HG03064 (cell line): Measurements from ENCODE around the gene DAZAP2.
"Not testable (repeated sequence)": the region's sequence is repeated elsewhere in the genome, so short reads cannot be mapped to it uniquely, and the experiment has no call there.

ENCODE experiments used
- ATAC-seq: cut with Tn5 transposase; IDR thresholded peaks from one replicate; pipeline ENCODE4 v1.9.1; 2021; ENCODE audit warnings: low read depth; ENCODE audit not compliant: unreplicated experiment

DAZAP2 gene

DNA sequence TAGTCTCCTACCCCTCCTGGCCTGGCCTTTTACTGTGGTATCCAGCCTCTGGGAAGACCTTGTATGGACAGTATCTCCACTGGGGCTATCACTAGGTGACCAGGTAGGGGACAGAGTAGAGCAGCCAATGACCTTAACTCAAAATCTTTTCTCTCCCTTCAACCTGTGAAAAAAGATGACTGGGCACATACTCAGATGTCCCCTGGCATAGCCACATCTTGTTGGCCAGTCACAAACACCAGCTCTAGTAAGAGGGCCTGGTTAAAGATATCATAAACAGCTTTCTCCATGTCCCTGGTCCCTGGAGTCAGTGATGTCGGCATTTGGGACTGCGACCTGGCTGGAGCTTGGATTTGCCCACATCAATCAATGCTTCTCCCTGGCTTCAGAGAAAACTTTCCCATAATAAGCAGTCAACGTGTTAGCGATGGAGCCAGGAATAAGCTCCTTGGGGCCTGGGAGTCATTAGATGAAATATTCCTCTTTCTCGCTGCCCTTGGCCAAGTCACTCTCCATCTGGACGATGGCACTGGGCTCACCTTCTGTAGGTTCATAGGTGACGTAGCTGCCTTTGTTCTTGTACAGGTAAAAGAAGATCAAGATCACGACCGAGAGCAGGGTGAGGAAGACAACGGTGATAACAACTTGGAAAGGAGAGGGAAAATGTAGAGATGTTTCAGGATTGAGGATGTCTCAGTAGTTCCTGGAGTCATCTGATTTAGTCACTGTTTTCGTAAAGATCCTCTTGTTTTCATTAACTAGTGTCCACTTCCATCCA lies 7.0 kb downstream of the DAZAP2 start:
- ATAC-seq = no peak

DNA sequence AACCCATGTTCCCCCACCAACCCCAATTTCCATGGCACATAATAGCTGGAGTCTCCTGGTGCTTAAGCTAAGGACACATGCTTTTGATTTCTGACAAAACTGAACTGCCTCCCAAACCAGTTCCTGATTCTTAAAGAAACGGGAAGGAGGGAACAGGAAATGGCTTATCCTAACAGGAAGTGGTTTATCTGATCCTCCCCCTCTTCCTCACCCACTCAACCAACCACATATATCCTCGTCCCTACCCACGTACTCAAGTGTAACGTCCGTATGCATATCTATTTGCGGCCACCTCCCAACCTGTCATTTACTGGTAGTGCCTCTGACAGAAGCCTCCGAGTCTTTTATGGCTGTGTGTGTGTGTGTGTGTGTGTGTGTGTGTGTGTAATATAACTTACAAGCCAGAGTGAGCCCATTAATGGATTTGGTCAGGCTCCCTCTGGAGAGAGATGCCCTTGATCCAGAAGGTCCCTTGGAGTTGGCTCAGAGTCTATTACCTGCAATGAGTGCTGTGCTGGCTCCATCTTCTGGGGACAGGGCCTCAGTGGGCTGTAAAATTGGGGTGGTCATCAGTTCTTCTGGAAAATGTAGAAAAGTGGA lies 7.7 kb downstream of the DAZAP2 start:
- ATAC-seq = no peak

DNA sequence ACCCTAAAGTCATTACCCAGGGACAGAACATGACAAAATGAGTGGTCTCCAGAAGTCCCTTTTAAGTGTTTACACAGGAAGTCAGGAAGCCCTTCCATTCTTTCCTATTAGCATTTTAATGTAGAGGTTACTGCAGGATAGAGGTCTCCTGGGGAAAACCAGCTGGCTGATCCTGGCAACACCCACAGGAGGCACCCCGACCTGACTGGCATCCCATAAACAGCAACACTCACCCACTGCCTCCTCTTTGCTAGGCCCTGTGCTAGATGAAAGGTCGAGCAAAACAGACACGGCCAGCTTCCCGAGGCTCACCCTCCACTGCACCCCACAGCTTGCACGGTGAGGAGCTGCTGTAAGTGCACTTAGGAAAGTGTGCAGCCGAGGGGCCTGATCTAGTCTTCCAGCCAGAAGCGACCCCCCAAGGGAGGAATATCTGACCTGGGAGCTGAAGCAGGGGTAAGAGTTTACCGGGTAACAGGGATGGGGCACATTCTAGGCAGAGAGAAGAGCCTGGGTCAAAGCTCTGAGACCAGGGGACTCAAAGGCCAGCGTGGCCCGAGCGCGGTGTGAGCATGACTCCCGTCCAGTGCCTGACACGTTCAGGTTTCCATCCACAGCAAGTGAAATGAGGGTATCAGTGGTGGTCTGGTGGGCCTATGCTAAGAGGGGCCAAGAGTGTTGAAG lies 9.0 kb downstream of the DAZAP2 start:
- ATAC-seq = no peak

DNA sequence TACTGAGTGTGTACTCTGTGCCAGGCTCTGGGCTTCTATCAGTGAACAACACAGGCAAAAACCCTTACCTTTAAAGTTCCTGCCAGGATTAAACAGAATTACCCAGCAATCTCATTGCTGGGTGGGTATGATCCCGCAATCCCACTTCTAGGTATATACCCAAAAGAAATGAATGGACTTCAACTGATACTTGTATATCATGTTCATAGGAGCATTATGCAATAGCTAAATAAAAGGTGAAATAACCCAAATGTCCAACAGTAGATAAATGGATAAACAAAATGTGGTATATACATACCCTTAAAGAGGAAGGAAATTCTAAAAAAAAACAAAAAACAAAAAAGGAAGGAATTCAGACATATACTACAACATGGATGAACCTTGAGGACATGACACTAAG lies 14.7 kb downstream of the DAZAP2 start:
- no peak for ATAC-seq

DNA sequence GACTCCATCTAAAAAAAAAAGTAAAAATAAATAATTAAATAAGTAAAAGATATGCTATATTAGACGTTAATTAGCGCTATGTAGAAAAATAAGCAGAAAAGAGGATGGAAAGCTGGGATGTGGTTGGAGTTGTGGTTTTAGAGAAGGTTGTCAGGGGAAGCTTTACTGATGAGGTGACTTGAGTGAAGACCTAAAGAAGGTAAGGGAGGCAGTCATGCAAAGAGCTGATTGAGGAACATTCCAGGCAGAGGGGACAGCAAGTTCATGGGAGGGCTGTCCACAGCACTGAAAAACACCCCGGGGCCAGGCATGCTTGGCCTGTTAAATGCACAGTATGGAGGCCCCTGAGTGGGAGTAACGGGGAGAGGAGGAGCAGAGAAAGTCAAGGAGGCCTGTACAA lies 15.9 kb downstream of the DAZAP2 start:
- no peak for ATAC-seq

DNA sequence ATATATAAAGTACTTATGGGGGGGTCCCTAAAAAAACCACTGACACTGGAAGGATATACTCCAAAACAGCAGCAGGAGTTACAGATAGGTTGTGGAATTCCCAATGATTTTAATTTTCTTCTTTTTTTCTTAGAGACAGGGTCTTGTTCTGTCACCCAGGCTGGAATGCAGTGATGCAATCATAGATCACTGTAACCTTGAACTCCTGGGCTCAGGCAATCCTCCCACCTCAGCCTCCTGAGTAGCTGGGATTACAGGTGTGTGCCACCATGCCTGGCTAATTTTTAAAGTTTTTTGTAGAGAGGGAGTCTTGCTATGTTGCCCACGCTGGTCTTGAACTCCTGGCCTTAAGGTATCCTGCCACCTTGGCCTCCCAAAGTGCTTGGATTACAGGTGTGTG lies 21.0 kb downstream of the DAZAP2 start:
- not testable (repeated sequence) for ATAC-seq

DNA sequence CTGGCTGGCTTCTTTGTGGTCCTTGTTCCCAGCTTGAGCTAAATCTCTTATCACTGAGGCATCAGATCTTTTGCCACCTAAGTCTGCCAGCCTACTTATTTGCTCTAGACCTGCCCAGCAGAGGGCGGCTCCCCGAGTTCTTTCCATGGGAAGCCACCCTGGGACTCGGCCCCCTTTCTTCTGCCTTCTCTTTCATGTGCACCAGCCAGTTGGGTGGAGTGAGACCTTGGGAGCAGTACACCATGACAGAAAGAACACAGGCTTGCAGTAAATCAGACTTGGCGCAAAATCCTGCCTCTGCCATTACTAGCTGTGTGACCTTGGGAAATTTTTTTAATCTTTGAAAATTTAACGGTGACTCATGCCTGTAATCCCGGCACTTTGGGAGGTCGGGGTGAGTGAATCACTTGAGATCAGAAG lies 24.1 kb downstream of the DAZAP2 start:
- ATAC-seq = no peak

DNA sequence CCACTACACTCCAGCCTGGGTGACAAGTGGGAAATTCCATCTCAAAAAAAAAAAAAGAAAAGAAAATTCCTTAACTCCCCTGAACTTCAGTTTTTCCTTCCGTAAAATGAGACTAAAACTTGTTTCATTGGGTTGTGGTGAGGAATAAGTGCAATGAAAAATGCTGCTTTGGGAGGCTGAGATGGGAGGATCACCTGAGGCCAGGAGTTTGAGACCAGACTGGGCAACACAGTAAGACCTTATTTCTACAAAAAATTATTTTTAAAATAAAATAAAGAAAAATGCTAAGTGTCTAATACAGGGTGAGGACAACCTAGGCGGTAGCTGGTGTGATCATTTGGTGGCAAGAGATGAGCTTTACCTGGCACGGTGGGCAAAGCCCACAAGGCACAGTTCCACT lies 24.7 kb downstream of the DAZAP2 start:
- ATAC-seq = no peak

DNA sequence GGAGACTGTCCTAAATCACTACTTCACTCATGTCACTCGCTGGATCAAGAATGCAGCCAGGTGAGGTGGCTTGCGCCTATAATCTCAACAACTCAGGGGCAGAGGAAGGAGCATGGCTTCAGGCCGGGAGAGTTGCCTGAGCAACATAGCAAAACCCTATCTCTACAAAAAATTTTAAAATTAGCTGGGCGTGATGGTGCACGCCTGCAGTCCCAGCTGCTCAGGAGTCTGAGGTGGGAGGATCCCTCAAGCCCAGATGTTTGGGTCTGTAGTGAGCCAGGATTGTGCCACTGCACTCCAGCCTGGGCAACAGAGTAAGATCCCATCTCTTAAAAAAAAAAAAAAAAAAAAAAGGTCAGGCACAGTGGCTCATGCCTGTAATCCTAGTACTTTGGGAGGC lies 25.7 kb downstream of the DAZAP2 start:
- ATAC-seq = no peak

DNA sequence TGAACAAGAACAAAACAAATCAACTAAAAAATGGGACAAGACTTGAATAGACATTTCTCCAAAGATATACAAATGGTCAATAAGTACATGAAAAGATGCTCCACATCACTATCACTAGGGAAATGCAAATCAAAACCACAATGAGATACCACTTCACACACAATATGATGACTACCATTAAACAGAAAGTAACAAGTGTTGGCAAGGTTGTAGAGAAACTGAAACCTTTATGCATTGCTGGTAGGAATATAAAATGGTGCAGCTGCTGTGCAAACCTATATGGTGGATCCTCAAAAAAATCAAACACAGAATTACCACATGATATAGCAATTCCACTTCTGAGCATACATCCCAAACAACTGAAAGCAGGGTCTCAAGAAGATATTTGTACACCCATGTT lies 26.4 kb downstream of the DAZAP2 start:
- ATAC-seq = peak; percentile 65

DNA sequence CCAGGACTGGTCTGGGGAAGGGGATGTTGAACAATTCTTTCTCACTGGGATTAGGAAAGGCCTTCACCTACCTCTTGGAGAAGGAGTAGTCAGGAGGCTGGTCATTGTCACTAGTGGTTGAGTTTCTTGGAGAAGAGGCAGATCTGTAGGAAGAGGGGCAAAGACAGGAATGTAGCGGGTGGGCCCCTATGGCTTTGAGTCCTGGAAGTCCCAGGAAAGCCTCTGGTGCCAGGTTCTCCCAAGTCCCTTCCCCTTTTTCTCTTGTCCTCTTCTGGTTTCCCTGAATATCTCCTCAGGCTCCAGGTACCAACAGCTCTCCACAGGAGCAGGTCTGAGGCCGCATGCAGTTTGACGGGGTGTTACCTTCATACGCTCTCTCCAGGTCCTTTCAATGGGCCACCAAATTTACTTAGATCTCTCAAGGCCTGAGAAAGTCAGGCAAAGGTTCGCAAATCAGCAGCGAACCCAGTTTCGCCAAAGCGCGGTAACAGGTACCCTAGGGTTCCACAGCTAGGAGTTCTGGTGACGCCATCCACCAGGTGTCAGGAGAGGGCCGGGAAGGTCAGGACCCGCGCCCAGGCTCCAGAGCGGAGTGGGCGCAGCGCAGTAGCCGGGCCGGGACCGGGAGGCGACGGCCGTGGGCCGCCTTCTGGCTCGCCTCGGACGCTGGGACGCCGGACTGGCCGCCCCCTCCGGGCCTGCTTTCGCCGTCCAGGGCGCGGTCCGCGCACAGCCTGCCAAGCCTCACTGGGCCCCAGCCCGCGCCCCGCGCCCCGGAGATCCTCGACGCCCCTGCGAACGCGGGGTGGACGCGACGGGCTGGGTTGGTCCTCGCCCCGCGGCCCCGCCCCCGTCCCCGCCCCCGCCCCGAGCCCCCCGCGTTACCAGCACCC lies 30.8 kb downstream of the DAZAP2 start:
- ATAC-seq = peak; percentile 37

DNA sequence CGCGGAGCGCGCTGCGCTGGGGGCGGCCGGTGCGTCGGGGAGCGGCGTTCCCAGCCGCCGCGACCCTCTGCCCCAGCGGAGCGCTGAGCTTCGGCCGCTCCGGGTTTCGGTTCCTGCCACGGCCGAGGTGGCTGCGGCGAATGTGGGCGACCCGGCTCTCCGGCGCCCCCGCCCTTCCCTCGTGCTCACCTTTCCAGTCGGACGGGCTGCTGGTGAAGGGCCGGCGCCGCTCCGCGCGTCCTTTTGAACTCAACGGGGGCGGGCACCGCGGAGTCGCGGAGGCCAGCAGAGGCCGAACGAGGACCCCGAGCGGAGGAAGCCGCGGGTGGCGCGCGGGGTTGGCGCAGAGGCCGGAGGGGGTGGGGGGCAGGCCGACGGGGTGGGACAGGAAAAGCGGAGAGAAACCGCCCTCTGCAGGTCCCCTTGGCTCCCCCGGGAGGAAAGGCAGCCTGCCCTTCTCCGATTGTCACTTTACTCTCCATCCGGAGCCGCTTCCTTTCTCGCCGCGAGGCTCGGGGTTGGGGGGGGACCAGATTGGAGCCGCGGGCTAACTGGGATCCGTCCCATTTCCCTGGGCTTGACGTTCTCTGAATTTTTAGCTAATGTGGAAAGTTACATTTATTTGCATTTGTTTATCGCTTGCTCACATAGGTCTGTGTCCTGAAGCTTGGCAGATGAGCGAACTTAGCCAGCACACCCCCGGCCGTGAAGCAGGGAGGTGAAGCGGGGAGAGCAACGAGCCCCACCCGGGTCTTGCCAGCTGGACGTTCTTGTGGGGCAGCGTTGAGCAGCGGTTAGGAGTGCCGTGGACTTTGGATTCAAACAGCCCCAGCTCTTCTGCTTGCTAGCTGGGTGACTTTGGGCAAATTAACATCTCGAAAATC lies 31.7 kb downstream of the DAZAP2 start, which contains the start of gene SMAGP:
SMAGP (minus strand) TSS at position 349 of the 884 bp plus-strand sequence. CDS start 1,137 bp downstream, outside the sequence.
- ATAC-seq = peak; percentile 56

DNA sequence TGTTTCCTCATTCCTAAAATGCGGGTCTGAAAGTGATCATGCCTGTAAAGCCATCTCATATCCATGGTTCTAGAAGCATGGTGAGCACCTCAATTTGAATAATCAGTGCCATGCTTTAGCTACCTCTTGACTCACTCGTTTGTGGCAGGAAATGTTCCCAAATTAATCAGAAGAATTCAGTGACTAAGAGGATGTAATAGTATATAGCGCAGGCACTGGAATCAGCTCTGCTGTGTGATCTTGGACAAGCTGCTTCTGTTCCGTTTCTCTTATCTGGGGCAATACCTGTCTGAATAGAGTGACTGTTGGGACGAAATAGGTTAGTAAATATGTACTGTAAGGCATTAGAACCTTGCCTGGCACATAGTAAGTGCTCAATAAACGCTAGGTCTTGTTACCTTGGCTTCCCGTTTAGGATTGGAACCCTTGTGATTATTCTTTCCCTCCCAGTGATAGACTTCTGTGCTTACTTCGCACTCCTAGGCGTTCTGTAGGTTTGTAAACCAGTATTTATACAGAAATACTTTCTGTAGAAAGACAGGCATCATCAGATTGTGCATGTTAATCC lies 32.4 kb downstream of the DAZAP2 start:
- no peak for ATAC-seq

DNA sequence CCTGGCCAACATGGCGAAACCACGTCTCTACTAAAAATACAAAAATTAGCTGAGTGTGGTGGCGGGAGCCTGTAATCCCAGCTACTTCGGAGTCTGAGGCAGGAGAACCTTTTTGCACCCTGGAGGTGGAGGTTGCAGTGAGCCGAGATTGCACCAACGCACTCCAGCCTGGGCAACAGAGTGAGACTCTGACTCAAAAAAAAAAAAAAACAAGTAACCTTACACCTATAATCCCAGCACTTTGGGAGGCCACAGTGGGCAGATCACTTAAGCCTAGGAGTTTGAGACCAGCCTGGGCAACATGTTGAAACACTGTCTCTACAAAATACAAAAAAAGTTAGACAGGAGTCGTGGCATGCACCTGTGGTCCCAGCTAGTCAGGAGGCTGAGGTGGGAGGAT lies 34.2 kb downstream of the DAZAP2 start:
- ATAC-seq = not testable (repeated sequence)

DNA sequence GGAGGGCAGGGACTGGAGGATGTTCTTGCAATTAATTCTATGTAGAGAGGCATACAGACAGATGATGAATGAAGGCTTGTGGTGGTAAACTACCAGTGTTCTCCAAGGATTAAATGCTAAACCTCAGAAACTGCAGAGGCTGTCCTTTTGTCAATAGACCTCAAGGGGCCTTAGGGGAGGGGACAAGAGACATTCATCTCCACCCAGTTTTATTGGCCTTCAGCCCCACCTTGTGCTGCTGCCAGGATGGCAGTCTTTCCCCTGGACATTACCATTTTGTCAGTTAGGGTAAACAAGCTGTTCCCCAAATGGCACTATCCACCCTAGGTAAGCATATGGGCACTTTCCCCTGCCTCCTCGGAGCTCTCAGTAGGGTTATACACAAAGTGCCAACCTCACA lies 36.5 kb downstream of the DAZAP2 start:
- no peak for ATAC-seq

DNA sequence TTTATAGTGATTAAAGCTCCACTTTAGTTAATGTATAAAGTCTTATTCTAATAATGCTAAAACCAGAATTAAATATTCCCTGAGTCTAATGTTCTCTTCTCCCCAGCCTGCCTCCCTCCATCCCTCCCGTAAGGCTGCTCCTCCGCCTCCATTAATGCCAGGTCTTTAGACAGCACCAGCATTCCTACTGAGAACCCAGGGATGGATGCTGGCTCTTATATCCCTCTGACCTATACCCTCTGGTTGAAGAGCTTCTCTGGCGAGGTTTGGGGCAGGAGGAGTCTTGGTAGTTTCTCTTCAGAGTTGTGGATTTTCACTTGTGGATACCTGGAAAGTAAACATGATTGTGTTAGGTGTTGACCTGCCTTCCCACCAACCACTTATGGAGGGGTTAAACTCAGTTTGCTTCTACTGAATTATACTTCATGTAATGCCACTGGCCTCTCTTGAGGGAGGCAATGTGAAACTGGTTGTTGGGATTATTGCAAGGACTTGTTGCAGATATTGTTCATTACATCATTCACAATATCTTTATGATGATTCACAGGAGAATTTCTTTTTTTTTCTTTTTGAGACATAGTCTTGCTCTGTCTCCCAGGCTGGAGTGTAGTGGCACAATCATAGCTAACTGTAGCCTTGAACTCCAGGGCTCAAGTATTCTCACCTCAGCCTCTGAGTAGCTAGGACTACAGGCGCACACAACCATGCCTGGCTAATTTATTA lies 42.7 kb downstream of the DAZAP2 start:
- no peak for ATAC-seq

DNA sequence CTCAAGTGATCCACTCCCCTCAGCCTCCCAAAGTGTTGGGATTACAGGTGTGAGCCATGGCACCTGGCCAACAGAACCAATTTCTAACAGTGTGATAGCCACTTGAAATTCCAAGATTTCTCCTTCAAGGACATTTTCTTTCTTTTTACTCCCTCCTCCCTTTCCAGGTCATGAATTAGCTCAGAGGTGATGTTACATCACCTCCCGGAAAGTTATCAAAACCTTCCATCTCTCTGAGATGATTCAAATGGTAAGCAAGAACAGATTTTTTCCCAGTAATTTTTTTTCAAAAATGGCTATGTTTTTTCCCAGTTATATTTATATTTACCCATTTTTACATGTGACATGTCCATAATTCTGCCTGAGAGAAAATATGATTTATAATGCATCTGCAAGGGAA lies 47.2 kb downstream of the DAZAP2 start:
- ATAC-seq = no peak

DNA sequence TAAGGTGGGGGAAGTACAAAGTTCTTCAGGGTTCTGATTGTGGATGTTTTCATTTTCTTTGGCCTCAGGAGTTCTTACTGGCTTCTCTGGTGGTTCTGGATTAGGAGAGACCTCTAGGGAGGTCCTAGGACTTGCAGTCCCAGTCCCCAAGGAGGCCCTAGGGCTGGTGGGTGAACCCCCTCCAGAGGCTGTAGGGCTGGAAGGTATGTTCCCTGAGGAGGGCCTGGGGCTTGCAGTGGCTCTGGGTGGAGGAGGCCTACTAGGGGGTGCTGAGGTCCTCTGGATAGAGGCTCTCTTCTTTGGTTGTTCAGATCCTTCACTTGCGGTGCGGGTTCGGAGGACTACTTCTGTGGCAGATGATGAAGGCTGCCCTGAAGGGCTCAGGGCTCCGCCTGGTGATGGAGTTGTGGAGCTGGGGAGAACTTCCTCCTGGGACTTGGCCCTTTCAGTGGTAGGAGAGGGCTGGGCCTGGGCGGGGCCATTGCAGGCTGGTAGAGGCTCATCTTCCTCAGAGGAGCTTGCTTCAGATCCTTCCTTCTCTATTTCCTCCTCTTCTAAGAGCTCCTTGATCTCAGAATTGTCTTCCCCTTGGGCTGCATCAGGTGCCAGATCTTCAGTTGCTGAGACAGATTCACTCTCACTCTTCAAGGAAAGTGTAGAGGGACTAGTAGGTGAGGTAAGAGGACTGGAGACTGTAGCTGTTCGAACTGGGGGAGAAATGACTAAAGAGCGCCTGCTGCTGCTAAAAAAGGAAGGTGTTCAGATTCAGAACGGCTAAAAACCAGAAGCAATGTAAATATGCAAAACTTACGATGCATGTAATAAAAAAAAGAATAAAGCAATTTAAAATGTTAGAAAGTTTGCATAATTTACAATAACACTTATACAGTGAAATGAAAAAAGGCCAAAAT lies 53.2 kb downstream of the DAZAP2 start:
- not testable (repeated sequence) for ATAC-seq
